Stimulated activated CD8-positive, alpha-beta memory T cell treated with anti-CD3 and anti-CD28 coated beads, Interleukin-4, amount 100 ng/mL, for 24 hours (primary cell): ENCODE data around the gene TRIM37.
A peak's percentile ranks its signal among the peaks of the same experiment; 100 is the strongest.

Experiments
- DNase-seq: peaks from one replicate; pipeline ENCODE4 v3.0.0-alpha.2; 2020; ENCODE audit warnings: low read depth

The TRIM37 gene

DNA sequence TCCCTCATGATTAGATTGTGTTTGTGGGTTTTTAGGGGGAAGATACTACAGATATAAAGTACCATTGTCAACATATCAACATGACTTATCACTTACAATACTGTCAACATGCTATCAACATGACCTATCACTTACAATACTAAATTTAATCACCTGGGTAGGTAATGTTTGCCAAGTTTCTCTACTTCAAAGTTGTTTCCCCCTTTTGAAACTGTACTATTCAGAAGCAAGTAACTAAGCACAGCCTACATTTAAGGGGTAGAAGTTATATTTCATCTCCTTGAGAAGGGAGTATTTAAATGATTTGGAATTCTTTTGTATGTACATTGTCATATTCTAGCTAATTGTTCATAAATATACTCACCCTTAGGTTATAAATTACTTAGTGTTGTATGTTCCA lies 68.7 kb downstream of the TRIM37 start:
- no peak for DNase-seq

DNA sequence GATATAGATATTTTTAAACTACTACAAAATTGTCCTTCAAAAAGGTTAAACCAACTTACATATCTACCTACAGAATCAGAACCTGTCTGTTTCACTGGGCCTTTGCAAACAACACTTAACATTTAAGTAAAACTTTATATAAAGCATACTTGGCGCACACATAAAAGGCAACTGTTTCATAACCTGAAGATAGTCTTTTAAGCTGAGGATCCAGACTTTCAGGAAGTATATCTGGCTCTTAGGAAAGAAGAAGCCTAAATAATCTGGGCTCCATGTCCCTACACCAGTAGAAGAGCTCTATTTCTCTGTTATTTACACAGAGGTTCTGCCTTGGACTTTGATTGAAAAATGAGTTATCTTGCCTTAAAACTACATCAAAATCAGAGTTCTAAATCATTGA lies 75.9 kb downstream of the TRIM37 start:
- DNase-seq: no peak

DNA sequence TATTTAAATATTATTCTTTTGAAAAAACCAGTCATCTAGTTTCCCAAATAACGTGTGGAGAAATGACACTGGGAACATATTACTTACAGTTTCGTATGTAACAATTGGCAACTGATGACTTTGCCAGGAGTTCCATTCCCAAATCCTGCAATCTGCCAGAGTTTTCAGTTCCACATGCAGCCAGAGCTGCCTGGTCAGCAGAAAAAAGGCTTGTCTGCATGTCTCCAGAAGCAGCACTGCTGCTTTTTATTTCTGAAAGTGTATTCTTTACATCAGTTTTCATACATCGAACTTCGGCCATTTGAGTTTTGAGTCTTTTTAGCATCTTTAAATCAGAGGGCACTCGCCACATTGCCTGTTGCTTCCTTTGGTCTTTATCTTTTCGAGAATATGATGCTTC lies 78.4 kb downstream of the TRIM37 start:
- DNase-seq: no peak

DNA sequence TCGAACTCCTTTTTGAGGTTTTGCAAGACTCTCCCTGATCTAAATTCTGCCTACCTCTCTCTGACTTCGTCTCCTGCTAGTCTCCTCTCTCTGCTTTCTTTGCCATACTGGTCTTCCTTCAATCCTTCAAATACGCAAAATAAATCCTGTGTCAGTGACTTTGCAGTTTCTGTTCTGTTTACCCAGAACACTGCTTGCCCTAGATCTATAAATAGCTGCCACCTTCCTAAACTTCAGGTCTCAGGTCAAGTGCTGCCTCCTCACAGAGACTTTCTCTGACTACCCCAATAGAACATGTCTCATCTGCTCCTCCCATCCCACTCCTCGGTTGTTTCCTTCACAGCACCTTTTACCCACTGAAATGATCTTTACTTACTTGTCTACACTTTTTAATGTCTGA lies 78.9 kb downstream of the TRIM37 start:
- DNase-seq: no peak

DNA sequence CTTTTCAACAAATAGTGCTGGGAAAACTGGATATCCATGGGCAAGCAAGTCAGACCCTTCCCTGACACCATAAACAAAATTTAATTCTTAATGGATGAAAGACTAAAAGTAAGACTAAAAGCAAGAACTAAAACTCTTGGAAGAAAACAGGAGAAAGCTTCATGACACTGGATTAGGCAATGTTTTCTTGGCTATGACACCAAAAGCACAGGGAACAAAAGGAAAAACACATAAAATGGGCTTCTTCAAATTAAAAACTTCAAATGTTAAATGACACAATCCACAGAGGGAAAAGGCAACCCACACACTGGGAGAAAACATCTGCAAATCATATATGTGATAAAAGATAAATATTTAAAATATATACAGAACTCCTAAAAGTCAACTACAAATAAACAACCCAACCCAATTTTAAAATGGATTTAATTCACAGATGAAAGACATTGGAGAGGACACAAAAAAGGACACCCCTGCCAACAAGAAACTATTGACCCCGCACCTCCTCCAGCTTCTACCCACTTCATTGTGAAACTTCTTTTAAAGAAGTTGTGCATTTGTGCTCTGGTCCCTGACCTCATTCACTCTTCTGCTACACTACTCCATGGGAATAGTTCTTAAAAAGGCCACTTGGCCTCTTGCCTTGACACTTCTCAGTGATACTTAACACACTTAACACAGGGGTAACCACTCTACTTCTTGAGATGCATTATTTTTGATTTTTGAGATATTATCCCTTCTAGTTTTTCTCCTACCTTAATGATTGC lies 80.3 kb downstream of the TRIM37 start:
- DNase-seq: no peak

DNA sequence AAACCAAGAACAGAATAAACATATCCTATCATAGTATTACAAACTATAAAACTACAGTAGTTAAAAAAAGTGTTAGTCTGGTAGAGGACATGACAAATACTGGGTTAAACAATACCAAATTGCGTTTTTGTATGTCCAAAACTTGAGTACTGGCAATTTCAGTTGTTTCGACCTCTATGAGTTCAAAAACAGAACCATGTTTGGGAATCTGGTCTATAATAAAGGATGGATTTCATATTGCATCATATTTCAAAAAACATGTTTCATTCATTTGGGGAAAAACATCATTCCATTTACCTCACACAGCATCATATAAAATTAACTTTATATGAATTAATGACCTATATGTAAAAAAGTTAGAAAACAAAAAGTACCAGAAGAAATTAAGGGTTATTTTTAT lies 81.8 kb downstream of the TRIM37 start:
- no peak for DNase-seq

DNA sequence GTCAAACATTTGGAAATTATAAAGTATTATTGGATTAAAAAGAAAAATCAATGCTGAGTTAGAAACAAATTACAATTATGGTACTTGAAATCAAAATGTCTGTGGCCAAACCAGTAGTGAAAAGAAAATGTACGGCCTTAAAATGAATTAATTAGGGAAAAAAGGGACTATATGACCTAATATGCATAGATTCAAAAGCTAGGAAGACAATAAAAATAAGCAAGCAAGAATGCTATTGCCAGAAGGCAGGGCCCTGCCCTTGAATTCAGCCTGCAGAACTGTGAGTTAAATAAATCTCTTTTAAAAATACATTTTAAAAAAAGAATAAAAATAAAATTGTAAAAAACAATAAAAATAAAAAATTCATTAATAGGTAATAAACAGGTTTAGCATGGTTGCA lies 88.7 kb downstream of the TRIM37 start:
- DNase-seq: no peak

DNA sequence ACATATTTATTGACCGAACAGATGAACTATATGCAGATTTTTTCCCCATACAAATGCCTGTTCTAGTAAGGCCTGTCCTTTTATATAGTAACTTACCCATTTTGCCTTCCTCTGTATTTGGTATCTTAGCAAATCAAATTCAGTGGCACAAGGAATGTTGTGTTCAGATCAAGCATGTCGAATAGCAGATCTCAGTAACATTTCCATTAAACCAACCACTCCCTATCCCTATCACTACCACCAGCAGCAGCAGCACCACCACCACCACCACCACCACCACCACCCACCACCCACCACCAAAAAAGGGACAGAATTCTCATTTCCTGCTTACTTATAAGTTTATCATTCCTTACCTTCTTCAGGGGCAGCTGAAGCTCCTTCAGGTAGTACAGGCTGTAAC lies 94.7 kb downstream of the TRIM37 start:
- no peak for DNase-seq

DNA sequence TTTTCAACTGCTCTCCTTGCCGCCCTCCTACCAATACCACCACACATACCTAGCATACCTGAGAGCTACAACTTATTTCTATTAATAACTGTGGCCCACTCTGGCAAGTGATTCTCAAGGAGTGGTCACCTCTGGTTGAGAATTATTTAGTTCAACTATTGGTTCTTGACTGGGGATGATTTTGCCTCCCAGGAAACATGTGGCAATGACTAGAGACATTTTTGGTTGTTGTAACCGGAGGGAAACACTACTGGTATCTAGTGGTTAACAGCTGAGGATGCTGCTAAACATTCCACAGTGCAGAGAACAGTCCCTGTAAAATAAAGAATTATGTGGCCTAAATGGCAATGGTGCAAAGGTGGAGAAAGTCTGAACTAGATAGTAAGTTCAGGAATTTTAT lies 96.7 kb downstream of the TRIM37 start:
- no peak for DNase-seq

DNA sequence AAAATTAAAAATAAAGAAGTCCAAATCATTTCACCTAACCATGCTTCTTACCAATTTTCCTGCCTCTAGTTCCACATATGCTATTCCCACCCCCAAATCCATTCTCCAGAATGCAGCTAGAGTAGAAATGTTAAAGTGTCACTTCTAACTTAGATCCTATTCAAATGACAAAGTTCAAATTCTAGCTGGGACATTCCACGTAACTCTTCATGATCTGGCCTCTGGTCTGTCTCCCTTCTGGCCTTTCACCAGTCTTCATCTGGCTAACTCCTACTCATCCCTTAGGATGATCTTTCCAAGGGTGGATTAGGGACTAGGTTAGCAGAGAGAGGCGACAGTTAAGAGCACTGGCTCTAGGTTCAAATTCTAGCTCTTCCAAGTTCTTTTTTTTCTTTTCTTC lies 97.9 kb downstream of the TRIM37 start:
- DNase-seq: no peak

DNA sequence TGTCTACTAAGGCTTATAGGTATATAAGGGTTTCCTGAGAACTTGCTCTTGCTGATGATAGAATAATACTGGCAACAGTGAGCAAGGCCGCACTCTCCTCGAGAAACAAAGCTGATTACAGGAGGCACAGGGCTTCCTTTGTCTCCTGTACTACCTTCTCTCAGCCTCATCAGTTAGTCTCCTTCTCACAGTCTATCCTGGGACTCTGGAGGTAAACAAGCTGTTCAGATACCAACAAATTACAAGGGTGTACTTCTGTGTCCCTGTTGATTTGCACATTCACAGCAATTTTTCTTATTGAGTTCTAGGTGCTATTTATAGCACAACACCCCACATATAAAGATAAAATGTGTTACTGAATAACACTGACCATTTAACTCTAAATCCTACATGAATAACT lies 98.7 kb downstream of the TRIM37 start:
- DNase-seq: no peak

DNA sequence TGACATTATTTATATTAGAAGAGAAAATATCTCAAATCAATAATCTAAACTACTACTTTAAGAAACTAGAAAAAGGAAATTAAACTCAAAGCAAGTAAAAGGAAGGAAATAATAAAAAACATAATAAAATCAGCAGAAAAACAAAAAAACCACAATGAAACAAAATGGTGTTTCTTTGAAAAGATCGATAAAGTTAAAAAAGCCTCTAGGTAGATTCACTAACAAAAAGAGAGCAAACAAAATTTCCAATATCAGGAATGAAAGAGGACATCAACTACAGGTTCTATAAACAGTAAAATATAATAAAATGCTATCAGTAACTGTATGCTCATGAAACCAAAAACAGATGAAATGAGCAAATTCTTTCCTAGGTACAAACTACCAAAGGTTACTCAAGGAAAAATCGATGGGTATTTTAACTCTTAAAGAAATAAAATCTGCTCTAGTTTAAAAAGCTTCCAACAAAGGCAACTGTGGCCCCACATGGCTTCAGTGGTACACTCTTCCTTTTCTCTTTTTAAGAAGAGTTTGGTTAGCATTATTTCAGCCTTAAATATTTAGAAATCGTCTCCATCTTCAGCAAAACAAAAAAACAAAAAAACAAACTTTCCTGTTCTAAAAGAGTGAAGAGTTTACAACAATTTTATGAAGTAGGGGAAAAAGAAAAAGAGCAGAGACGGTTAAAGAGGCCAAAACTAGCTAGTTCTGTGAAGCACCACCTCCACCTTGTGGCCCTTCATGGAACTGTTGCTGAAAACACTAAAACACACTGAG lies 102.2 kb downstream of the TRIM37 start:
- DNase-seq: peak; percentile 51

DNA sequence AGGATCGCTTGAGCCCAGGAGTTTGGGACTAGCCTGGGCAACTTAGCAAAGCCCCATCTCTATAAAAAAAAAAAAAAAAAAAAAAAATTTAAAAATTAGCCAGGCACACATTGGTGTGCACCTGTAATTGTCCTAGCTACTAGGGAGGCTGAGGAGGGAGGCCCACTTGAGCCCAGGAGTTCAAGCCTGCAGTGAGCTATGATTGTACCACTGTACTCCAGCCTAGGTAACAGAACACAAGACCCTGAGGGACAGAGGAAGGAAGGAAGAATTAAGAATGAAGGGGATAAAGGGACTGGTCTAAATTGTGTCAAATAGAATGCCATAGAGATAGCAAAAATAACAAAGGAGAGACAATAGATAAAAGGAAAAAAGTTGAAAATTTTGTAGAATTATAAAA lies 102.8 kb downstream of the TRIM37 start:
- DNase-seq: no peak

DNA sequence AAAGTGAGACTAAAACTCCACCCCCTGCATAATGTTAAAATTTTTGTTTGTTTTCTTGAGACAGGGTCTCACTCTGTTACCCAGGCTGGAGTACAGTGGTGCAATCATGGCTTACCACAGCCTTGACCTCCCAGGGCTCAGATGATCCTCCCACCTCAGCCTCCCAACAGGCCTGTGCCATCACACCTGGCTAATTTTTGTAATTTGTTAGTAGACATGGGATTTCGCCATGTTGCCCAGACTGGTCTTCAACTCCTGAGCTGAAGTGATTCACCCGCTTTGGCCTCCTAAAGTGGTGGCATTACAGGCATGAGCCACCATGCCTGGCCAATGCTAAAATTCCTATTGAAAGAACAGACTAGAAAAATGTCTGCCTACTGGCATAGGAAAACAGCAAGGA lies 103.8 kb downstream of the TRIM37 start:
- no peak for DNase-seq

DNA sequence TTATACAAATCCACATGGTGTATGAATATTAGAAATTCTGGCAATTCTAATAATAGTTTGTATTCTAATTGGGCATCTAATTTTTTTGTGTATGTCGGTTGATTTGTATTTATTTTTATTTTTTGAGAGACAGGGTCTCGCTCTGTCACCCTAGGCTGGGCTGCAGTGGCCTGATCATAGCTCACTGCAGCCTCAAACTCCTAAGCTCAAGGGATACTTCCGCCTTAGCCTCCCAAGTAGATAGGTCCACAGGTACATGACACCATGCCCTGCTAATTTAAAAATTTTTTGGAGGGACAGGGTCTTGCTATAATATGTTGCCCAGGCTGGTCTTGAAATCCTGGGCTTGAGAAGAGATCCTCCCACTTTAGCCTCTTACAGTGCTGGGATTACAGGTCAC lies 104.6 kb downstream of the TRIM37 start:
- no peak for DNase-seq

DNA sequence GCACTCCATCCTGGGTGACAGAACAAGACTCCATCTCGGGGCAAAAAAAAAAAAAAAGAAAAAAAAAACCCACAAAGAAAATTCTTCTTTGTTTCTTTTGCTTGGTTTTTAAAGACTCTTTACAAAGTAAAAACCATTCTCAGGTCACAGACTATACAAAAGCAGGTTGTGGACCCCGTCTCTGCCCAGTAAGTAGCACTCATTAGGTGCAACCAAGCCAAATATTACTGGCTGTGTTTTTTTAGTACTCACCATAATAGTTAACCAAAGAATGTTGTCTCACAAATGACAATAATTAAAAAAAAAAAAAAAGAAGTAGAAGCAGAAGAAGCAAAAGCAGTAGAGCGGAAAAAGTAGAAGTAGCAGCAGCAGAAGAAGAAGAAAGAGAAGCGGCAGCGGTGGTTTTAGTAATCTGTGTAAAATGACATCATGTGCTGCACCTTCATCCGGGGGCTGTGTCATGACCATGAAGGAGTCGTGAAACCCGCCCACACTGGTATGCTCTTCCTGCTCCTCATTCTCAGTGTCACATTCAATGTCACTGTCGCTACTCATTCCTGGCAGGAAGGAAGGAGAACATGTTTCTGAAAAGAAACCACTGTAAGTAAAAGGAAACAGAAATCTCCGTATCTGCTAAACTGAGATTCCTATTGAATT lies 105.4 kb downstream of the TRIM37 start:
- DNase-seq: peak; percentile 48

DNA sequence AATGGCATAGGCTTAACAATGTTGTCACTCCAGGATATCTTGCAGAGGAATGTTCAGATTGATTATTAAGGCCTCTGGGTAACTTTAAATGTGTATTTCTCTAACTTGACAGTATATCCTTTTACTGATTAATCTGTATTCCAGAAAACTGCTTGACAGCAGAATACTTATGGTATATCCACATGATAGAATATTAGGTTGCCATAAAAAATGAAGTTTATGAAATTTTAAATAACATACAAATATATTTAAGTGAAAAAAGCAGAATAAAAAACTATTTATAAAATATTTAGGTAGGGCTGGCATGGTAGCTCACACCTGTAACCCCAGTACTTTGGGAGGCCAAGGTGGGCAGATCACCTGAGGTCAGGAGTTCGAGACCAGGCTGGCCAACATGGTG lies 106.7 kb downstream of the TRIM37 start:
- no peak for DNase-seq

DNA sequence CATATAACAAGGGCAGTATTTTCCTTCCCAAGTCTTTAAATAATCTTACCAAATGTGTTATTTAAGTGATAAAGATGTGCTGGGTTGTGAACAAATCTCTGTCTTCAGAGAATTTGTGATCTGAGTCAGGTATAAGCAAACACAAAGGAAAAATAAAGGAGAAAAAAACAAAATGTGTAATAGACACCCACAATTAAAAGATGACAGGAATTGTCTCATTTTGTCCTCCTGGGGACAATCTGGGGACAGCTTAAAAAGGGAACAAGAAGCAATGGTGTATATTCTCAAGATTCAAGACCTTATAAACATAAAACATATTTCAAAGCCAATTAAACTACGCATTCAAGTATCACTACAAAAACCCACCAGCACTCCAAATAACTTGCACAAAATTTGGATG lies 107.2 kb downstream of the TRIM37 start:
- DNase-seq: no peak

DNA sequence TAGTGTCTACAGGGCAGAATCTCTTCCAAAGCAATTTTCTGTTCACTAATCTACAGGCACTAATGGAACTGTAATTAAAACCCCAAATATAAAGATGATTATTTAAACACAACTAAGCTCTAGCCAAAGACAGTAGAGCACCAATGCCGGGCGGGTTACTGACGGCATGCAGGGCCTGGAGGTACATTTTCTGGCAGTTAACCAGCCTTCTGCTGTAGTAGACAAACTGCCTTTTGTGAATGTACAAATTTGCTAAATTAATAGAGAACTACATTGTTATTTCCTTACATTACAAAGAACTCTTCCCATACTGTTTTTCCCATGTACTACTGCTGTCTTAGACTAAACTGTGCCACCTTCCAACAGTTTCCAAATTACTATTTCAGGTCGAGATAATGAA lies 107.8 kb downstream of the TRIM37 start:
- no peak for DNase-seq

DNA sequence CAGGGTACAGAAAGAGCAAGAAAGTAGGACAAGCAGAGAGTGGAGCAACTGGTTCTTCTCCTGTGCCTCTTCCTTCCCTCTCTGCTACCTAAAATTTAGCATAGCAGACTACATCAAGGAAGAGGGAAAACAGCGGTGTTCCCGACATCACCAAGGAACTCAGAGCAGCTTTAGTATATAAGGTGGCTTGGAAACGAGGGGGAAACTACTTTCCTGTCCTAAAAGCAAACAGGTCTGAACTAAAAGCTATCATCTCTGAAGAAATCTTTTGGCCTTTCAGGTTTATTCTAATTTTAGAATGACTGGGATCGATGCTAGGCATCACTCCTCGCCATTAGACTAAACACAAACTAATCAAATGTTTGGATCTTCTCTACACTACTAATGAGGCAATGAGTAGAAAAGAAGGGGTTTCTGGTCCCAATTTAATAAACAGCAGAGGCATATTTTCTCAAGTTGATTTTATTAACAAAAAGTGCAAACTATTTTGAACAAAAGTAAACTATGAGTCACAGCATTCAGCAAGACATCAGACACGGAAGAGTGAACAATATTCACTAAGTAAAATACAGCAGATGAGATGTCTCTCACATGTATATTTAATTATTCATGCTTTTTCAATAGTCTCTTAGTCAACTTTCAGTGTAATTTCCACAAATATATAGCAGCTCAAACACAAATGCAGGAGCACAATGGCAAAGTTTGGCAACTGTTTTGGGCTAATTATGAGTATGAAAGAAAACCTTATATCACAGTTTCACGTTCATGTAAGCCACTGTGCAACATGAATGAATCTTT lies 108.7 kb downstream of the TRIM37 start:
- DNase-seq: no peak

DNA sequence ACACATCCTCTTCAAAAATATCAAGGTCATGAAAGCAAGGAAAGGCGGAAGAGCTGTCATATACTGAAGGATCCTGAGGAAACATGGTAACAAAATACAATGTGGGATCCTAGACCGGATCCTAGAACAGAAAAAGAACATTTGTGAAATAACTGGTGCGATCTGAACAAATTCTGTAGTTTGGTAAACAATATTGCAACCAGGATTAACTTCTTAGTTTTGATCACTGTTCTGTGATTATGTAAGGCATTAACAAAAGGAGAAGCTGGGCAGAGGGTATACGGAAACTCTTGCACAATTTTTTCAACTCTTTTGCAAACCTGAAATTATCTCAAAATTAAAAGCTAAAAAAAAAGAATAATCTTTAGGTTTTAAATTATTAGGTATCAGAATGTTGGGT lies 109.7 kb downstream of the TRIM37 start:
- no peak for DNase-seq

DNA sequence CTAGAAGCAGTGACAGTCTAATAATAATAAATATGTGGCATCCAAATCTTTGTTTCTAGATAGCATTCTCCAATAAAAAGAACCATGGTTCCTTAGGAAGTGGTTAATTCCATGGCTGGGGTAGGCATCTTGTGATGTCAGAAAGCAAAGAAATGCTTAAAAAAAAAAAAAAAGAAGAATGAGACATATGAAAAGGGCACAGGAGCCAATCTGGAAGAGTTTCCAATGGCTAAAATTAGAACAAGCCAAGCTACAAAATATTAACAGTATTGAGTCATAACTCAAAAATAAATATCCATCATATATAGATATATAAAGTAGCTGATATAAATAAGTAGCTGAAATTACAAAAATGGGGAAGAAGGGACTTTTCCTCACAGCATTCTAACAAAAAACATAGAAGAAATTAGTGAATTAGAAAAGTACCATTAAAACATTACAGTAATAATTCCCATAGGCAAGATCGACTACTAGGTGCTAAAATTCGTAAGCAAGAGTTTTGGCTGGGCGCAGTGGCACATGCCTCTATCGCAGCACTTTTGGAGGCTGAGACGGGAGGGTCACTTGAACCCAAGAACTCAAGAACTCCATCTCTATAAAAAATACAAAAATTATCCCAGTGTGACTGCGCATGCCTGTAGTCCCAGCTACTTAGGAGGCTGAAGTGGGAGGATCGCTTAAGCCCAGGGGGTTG lies 111.3 kb downstream of the TRIM37 start:
- DNase-seq: no peak
